AG04449 (cell line): ENCODE results near the gene DYNC2H1.

Experiments used
- CTCF ChIA-PET: fragments of 350-600 bp; formaldehyde crosslinking; extraction: SDS; loops from one replicate; lab custom pipeline; 2021; ENCODE audit warnings: antibody characterized with exemption; lab: Yijun Ruan, JAX
- POLR2A ChIA-PET: fragments of 400-600, 350-600 bp; formaldehyde crosslinking; extraction: SDS; loops from one replicate; lab custom pipeline; 2020; ENCODE audit warnings: antibody characterized with exemption, inconsistent platforms; lab: Yijun Ruan, JAX
- DNase-seq: peaks from one replicate; pipeline ENCODE4 v3.0.0-alpha.2; 2010; ENCODE audit warnings: low read depth, low spot score
- H3K4me3 ChIP-seq: 2 replicates; pipeline ENCODE4 v1.5.1; 2011; ENCODE audit warnings: low read depth, mild to moderate bottlenecking, control low read depth, low read length
- TF ChIP-seq, protein P1 (sequence below): IDR thresholded peaks from one replicate; pipeline ENCODE4 v1.5.1; 2011; ENCODE audit warnings: mild to moderate bottlenecking, moderate library complexity, low read length, control low read depth, inconsistent platforms; ENCODE audit not compliant: insufficient read depth; ENCODE audit errors: missing control alignments

Gene DYNC2H1

DNA sequence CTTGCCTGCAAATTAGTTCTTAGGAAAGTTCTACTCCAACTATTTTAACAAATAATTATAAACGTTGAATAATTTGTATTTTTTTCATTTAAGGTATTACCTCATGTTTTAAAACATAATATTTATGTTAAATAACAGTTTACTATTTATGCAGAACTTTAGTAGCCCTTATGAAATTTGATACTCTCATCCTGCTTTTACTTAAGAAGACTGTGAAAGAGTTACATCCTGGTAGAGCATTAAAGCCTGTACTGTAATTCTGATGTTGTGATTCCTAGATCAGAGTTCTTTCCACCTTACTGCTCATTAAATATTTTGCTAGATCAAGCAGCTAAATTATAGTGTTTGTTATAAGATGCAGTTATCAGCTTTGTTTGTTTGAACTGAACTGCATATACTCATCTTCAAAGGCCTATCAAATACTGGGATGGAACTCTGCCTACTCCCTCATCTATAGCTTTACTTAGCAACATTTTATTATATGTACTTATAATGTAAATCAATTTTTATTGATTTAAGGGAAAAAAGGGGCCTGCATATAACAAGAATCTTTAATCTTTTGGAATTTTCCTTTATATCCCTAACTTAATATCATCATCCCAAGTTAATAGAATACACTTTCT, 304.2 kb downstream of the DYNC2H1 start:
- no peak overlapping the region for H3K4me3 ChIP-seq
- CTCF ChIA-PET, result interaction anchor here (1.5 kb wide), 1 partner anchor 19 kb away, joined by 3 read pairs; no protein-coding TSS in a partner anchor
- POLR2A ChIA-PET, result no interaction called here
- TF ChIP-seq, protein P1, sequence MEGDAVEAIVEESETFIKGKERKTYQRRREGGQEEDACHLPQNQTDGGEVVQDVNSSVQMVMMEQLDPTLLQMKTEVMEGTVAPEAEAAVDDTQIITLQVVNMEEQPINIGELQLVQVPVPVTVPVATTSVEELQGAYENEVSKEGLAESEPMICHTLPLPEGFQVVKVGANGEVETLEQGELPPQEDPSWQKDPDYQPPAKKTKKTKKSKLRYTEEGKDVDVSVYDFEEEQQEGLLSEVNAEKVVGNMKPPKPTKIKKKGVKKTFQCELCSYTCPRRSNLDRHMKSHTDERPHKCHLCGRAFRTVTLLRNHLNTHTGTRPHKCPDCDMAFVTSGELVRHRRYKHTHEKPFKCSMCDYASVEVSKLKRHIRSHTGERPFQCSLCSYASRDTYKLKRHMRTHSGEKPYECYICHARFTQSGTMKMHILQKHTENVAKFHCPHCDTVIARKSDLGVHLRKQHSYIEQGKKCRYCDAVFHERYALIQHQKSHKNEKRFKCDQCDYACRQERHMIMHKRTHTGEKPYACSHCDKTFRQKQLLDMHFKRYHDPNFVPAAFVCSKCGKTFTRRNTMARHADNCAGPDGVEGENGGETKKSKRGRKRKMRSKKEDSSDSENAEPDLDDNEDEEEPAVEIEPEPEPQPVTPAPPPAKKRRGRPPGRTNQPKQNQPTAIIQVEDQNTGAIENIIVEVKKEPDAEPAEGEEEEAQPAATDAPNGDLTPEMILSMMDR, result no peak
- no peak for DNase-seq

DNA sequence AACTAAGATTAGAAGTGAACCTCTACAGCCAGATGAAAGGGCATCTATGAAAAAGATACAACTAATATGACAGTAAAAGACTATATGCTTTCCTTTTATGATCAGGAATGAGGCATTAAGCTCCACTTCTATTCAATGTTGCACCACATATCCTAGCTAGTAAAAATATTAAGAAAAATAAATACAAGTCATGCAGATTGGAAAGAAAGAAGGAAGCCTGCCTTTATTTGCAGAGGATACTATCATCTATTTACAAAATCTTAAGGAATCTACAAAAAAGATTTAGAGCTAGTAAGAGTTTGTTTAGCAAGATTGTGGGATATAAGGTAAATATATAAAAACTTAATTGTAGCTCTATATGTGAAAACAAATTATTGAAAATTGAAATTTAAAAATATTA, 308.8 kb downstream of the DYNC2H1 start:
- TF ChIP-seq, protein P1, result no peak
- ChIA-PET CTCF (no interaction called here), POLR2A (no interaction called here)
- H3K4me3 ChIP-seq, result no peak overlapping the region
- no peak for DNase-seq

DNA sequence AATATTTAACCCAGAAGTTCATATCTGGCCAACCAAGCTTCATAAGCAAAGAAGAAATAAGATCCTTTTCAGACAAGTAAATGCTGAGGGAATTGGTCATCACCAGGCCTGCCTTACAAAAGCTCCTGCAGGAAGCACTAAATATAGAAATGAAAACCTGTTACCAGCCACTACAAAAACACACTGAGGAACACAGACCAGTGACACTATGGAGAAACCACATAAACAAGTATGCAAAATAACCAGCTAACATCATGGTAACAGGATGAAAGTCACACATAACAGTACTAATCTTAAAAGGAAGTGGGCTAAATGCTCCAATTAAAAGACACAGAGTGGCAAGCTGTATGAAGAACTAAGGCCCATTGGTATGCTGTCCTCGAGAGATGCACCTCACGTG, 311.4 kb downstream of the DYNC2H1 start:
- ChIA-PET CTCF (interaction anchor here (1.0 kb wide), 1 partner anchor 118 kb away, joined by 3 read pairs; no protein-coding TSS in a partner anchor), POLR2A (no interaction called here)
- H3K4me3 ChIP-seq, result no peak overlapping the region
- DNase-seq, result peak; percentile 66
- TF ChIP-seq, protein P1, result no peak

DNA sequence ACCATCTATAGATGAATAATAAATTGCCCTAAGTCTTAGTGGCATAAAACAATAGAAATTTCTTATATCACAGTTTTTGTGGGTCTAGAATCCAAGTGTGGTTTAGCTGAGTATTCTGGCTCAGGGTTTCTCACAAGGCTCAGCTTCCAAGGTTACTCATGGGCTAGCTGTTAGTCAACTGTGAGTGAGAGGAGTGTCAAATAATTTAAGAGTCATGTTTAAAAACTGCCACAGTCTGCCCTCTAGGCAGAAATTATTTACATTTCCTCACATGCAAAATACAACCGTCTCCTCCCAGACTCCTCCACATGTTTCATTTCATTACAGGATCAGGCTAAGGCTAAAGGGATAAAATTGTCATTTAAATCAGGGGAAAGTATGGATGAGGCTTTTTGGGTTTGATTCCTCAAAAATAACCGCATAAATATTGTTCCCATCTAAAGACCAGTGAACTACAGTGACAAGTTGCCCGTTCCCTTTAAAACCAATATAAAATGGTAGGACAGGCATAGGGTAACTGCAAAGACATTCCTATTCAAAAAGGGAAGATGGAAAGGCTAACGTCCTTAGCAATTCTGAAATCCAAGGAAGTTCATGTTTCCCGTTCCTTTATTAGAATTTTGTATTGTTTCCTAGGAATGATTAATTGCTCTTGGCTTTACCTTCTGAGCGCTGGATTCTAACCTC, 324.3 kb downstream of the DYNC2H1 start:
- DNase-seq, result peak; percentile 52
- POLR2A ChIA-PET, result no interaction called here
- CTCF ChIA-PET, result interaction anchor here (1.3 kb wide), 1 partner anchor 108 kb away, joined by 4 read pairs; no protein-coding TSS in a partner anchor

DNA sequence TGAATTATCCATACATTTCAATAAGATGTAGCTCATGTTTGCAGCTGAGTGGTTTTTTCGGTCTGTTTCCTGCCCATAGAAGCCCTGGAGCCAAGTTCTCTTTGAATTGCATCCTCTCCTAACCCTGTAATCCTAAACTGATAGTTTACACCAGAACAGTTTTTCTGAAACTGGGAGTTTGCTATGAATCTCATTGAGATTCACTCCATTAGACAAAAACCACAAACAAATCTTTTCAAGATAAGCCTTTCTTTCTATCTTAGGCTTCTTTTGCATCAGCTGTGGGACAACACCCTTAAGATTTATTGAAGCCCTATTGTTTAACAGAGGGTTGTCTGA, 324.8 kb downstream of the DYNC2H1 start:
- no peak for DNase-seq
- TF ChIP-seq, protein P1, result no peak
- no peak overlapping the region for H3K4me3 ChIP-seq
- POLR2A ChIA-PET, result interaction anchor here (1.2 kb wide), 1 partner anchor 95 kb away, joined by 3 read pairs; no protein-coding TSS in a partner anchor
- CTCF ChIA-PET, result interaction anchor here (1.2 kb wide), 1 partner anchor 109 kb away, joined by 3 read pairs; no protein-coding TSS in a partner anchor

More for the DNA sequence above, 324.3 kb downstream of the DYNC2H1 start:
- no peak overlapping the region for H3K4me3 ChIP-seq
- TF ChIP-seq, protein P1, result no peak

DNA sequence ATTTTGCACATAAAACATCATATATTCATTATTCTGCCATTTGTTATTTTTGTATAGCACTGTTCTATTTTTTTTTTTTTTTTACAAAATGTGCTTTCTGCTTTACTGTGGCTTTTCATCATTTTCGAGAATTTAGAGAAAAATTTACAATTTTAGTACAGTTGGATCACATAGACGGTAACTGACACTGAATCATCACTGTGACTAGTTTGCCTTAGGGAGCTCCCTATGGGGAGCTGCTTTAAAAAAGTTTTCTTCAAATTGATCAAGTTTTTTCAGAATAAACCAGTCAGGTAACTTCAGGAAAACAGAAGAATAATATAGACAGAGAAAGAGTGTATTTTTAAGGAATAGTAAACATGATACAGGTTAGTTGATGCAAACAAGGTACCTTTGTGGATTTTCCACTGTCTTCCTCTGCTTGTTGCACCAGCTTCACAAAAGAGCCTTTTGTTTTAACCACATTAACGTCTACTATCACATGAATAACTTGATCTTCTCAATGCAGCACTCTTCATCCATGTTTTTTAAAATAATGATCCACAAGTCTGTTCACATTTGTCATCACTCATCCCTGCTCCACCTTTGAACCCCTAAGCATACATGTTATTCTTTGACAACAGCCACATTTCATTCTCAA, 327.0 kb downstream of the DYNC2H1 start:
- DNase-seq, result no peak
- TF ChIP-seq, protein P1, result no peak
- ChIA-PET CTCF (no interaction called here), POLR2A (no interaction called here)
- H3K4me3 ChIP-seq, result no peak overlapping the region
